CD8-positive, alpha-beta memory T cell (primary cell): ENCODE measurements around the gene PRXL2C. TPM values are rescaled to one million over a fixed set of nuclear protein-coding genes. Genes with fewer than 3 reads are reported as not detected.

ENCODE experiments used
- CTCF ChIA-PET: fragments of 350-600 bp; sonication (Branson Sonifier 250); formaldehyde crosslinking; loops from one replicate; lab custom pipeline; 2021; ENCODE audit warnings: antibody characterized with exemption; lab: Charles Lee
- POLR2A ChIA-PET: fragments of 350-600 bp; sonication (Branson Sonifier 250); formaldehyde crosslinking; loops from one replicate; lab custom pipeline; 2021; ENCODE audit warnings: antibody characterized with exemption; lab: Charles Lee
- DNase-seq, 5 donors: peaks; one replicate each; pipeline versions ENCODE4 v3.0.0 to v3.0.0-alpha.2; 2020 to 2022; ENCODE audit warnings: mixed read lengths in 1 of 5
- H3K27ac ChIP-seq: one replicate; pipeline ENCODE4 v1.7.0; 2013; ENCODE audit warnings: low read depth, mild to moderate bottlenecking, low read length, moderate library complexity
- H3K27me3 ChIP-seq: 2 replicates; pipeline ENCODE4 v1.7.0; 2013; ENCODE audit warnings: low read length, mild to moderate bottlenecking; ENCODE audit not compliant: insufficient read depth, poor library complexity, severe bottlenecking
- H3K36me3 ChIP-seq: 2 replicates; pipeline ENCODE4 v1.7.0; 2013; ENCODE audit warnings: mild to moderate bottlenecking, low read length, moderate library complexity; ENCODE audit not compliant: insufficient read depth
- H3K4me1 ChIP-seq: 2 replicates; pipeline ENCODE4 v1.7.0; 2013; ENCODE audit warnings: mild to moderate bottlenecking, low read length, moderate library complexity; ENCODE audit not compliant: insufficient read depth
- H3K4me3 ChIP-seq: 2 replicates; pipeline ENCODE4 v1.7.0; 2013; ENCODE audit warnings: mild to moderate bottlenecking, low read length
- H3K9me3 ChIP-seq: 2 replicates; pipeline ENCODE4 v1.7.0; 2013; ENCODE audit warnings: mild to moderate bottlenecking, low read length
- H3K27ac Mint-ChIP-seq, 8 donors: one replicate each; pipeline ENCODE4 v1.8.0; 2020 to 2021; ENCODE audit warnings: mixed read lengths in 8 of 8, mild to moderate bottlenecking in 6 of 8, inconsistent platforms in 3 of 8, moderate library complexity in 3 of 8
- H3K27me3 Mint-ChIP-seq, 2 donors: one replicate each; pipeline ENCODE4 v1.8.0; 2020 to 2021; ENCODE audit warnings: mixed read lengths in 2 of 2, mild to moderate bottlenecking in 1 of 2, moderate library complexity in 1 of 2
- H3K36me3 Mint-ChIP-seq, 3 donors: one replicate each; pipeline ENCODE4 v1.8.0; 2020 to 2021; ENCODE audit warnings: mixed read lengths in 3 of 3, inconsistent platforms in 1 of 3, mild to moderate bottlenecking in 1 of 3
- H3K4me1 Mint-ChIP-seq, 3 donors: one replicate each; pipeline ENCODE4 v1.8.0; 2020 to 2021; ENCODE audit warnings: mixed read lengths in 3 of 3, inconsistent platforms in 1 of 3, mild to moderate bottlenecking in 1 of 3
- H3K4me3 Mint-ChIP-seq, 7 donors: one replicate each; pipeline ENCODE4 v1.8.0; 2020 to 2021; ENCODE audit warnings: mixed read lengths in 7 of 7, mild to moderate bottlenecking in 6 of 7, moderate library complexity in 4 of 7, inconsistent platforms in 2 of 7
- H3K9me3 Mint-ChIP-seq, 5 donors: one replicate each; pipeline ENCODE4 v1.8.0; 2020 to 2022; ENCODE audit warnings: mixed read lengths in 5 of 5, mild to moderate bottlenecking in 3 of 5, moderate library complexity in 2 of 5, inconsistent platforms in 1 of 5
- polyA plus RNA-seq: library from polyadenylated mRNA; unstranded; fragments of 300-500 nt; fragmentation: Illumina TruSeq; gene quantifications from one replicate; pipeline ENCODE4 v1.2.3, GENCODE V29; 2021
- total RNA-seq, 2 experiments: library from RNA; stranded (reverse); gene quantifications; one replicate each; pipeline ENCODE4 v1.2.3, GENCODE V29; 2021

The PRXL2C gene
- total and polyA plus RNA-seq, 3 experiments from 2014 or later, result 9.3 to 15.2 (median 12.0) TPM

- Mint-ChIP-seq H3K4me3 (no peak overlapping the region), H3K36me3 (no peaks in the 10 kb centered on the region), H3K27ac (no peak overlapping the region), H3K9me3 (no peaks in the 10 kb centered on the region), H3K27me3 (peaks cover 9 to 19% of the 10 kb centered on the region in 2 donors), H3K4me1 (peaks cover 3 to 5% (median 5%) of the 10 kb centered on the region in 3 donors)
- Histone ChIP-seq H3K9me3 (no peaks in the 10 kb centered on the region), H3K27ac (no peak overlapping the region), H3K36me3 (no peaks in the 10 kb centered on the region), H3K4me1 (no peaks in the 10 kb centered on the region), H3K27me3 (no peaks in the 10 kb centered on the region), H3K4me3 (no peak overlapping the region)
- DNase-seq, result no peak
- ChIA-PET CTCF (no interaction called here), POLR2A (no interaction called here)
Measured at GRCh38 chr9:96661711-96662110, 6.6 kb upstream of the PRXL2C start.

DNA sequence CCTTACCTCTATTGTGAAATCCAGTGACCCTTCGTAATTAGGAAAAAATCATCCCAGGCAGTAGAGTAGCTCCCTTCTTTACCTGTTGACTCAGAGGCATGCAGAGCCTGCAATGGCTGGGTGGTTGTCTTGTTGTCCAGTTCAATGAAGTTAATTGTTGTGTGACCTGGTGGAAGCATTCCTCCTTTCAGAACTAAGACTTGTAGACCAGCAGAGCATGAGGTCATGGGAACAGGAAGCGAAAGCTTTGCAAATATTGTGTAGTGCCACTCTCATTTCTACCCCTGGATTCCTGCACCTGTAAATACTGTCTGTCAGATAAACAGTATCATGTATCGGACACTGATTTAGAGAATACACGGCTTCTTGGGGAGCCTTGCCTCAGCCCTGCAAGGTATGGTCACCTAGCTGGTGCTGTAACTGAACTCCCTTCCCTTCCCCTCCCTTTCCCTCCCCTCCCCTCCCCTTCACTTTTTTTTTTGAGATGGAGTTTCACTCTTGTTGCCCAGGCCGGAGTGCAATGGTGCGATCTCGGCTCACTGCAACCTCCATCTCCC is 5.7 kb upstream of the PRXL2C start:
- CTCF ChIA-PET, result no interaction called here

DNA sequence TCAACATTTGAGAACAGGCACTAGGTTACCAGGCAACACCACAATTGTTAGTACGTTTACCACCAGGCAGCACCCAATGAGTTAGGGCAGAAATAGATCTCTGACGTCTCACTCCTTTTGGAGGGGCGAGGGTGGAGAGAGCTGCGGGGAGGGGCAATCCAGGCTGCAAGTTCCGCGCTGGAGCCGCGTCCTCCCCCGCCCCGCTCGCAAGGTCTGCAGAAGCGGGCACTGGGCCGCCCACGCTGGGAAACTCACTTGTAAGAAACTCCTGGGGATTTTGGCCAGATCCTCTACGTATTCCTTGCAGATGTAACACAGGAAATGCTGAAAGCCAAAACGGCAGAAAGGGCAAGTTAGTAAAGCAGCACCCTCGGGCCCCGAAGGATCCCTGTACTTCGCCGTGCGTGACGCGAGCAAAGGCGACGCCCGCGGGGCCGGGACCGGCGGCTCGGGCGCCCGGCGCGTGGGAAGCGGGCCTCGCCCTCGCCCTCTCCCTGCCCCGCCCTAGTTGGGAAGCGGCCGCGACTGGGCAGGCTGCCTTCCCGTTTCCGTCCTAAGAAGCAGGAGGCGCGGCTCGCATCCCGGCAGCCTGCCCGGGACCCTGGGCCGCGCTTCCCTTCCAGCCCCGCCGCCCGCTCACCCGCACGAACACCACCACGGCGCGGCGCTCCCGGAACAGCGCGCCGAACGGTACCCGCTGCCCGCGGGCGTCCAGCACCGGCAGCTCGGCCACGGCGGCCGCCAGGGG is 493 bp downstream of the PRXL2C start:
- ChIA-PET CTCF (interaction anchor here (0.7 to 3.1 kb wide), 2 partner anchors 12 to 88 kb away, joined by 3 to 10 read pairs; no protein-coding TSS in a partner anchor), POLR2A (interaction anchor here (1.5 kb wide), 1 partner anchor 88 kb away, joined by 7 read pairs; no protein-coding TSS in a partner anchor)
- no peaks in the 10 kb centered on the region for H3K9me3 ChIP-seq
- H3K27me3 ChIP-seq, result no peaks in the 10 kb centered on the region
- H3K36me3 ChIP-seq, result peaks cover 4% of the 10 kb centered on the region
- peak; percentile 74 to 91 (median 88) for DNase-seq
- Mint-ChIP-seq H3K27ac (peak overlapping the region; percentile 94 to 99 (median 98)), H3K4me1 (peaks cover 21 to 30% (median 30%) of the 10 kb centered on the region in 3 donors), H3K36me3 (peaks cover 0 to 28% (median 8%) of the 10 kb centered on the region in 3 donors), H3K4me3 (peak overlapping the region; percentile 92 to 98 (median 95)), H3K27me3 (peaks cover 0 to 2% of the 10 kb centered on the region in 2 donors), H3K9me3 (no peaks in the 10 kb centered on the region)
- H3K27ac ChIP-seq, result peak overlapping the region; percentile 85
- peaks cover 8% of the 10 kb centered on the region for H3K4me1 ChIP-seq
- peak overlapping the region; percentile 61 for H3K4me3 ChIP-seq

More for the DNA sequence above, 5.7 kb upstream of the PRXL2C start:
- DNase-seq, result no peak
- Mint-ChIP-seq H3K4me1 (peaks cover 7 to 10% (median 10%) of the 10 kb centered on the region in 3 donors), H3K36me3 (no peaks in the 10 kb centered on the region), H3K4me3 (no peak overlapping the region), H3K27me3 (peaks cover 5 to 18% of the 10 kb centered on the region in 2 donors), H3K27ac (no peak overlapping the region), H3K9me3 (no peaks in the 10 kb centered on the region)
- Histone ChIP-seq H3K27me3 (no peaks in the 10 kb centered on the region), H3K36me3 (no peaks in the 10 kb centered on the region), H3K9me3 (no peaks in the 10 kb centered on the region), H3K4me1 (peaks cover 7% of the 10 kb centered on the region), H3K27ac (no peak overlapping the region), H3K4me3 (no peak overlapping the region)
- POLR2A ChIA-PET, result no interaction called here

DNA sequence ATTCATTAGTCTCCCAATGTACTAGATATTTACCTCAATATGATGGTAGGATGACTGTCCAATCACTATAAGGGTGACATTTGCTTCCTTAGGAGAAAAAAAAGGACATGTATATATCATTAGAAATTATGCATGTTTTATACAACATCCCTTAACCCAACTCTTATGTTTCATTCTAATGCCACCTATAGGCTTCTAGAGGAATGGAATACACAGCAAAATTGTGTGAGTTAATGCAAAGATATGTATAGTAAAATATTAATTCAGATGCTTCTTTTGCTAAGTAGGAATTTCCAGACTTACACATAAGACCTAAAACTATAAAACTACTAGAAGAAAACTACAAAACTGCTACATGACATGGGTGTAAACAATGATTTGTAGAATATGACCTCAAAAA is 3.5 kb downstream of the PRXL2C start:
- Mint-ChIP-seq H3K36me3 (peaks cover 6 to 50% (median 15%) of the 10 kb centered on the region in 3 donors), H3K4me3 (peak overlapping the region in 1 of 7 donors; percentile 54), H3K27ac (peak overlapping the region; percentile 32 to 98 (median 82)), H3K9me3 (no peaks in the 10 kb centered on the region), H3K27me3 (peaks cover 0 to 2% of the 10 kb centered on the region in 2 donors), H3K4me1 (peaks cover 17 to 25% (median 25%) of the 10 kb centered on the region in 3 donors)
- POLR2A ChIA-PET, result no interaction called here
- Histone ChIP-seq H3K4me3 (no peak overlapping the region), H3K27me3 (no peaks in the 10 kb centered on the region), H3K36me3 (peaks cover 5% of the 10 kb centered on the region), H3K4me1 (peaks cover 8% of the 10 kb centered on the region), H3K9me3 (no peaks in the 10 kb centered on the region), H3K27ac (no peak overlapping the region)
- CTCF ChIA-PET, result no interaction called here
- peak in 1 of 5 donors; percentile 20 for DNase-seq

DNA sequence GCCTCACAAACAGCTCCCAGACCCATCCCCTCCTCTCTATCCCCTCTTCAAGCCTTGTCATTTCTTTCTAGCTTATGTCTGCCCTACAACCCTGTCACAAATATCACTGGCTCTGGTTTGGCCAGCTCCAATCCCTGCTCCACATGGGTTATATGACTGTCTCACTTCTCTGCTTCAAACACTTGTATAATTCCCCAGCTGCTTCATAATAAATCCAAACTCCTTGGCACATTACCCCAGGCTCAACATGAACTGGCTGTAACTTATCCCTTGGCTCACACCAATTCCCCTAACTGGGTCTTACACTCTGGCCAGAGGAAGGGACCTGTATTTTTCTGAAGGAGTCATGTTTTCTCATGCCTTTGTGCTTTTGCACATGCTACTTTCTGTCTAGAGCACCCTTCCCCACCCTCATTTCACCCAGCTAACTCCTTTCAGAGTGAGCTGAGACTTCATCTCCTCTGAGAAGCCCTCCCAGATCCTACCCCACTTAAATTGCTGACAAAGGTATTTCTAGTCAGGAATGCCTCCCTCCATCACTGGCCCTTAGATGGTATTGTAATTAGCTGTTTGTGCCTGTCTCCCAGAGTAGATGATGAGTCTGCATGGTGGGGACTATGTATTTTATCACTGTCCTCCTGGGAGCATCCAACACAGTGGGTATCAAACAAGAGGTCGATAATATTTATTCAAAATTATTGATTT is 5.3 kb downstream of the PRXL2C start:
- H3K9me3 Mint-ChIP-seq, result no peaks in the 10 kb centered on the region
- no peak overlapping the region for H3K4me3 Mint-ChIP-seq
- no peak for DNase-seq
- H3K27ac Mint-ChIP-seq, result peak overlapping the region in 4 of 8 donors; percentile 32 to 79 (median 62)
- Histone ChIP-seq H3K27me3 (no peaks in the 10 kb centered on the region), H3K27ac (no peak overlapping the region), H3K4me3 (no peak overlapping the region), H3K9me3 (no peaks in the 10 kb centered on the region), H3K36me3 (peaks cover 5% of the 10 kb centered on the region), H3K4me1 (no peaks in the 10 kb centered on the region)
- H3K4me1 Mint-ChIP-seq, result peaks cover 8 to 14% (median 14%) of the 10 kb centered on the region in 3 donors
- peaks cover 0 to 2% of the 10 kb centered on the region in 2 donors for H3K27me3 Mint-ChIP-seq
- CTCF ChIA-PET, result no interaction called here
- H3K36me3 Mint-ChIP-seq, result peaks cover 9 to 62% (median 25%) of the 10 kb centered on the region in 3 donors
- POLR2A ChIA-PET, result no interaction called here

GRCh38 chr9:96646081-96646991 is 8.8 kb downstream of the PRXL2C start:
- peaks cover 9 to 69% (median 23%) of the 10 kb centered on the region in 3 donors for H3K36me3 Mint-ChIP-seq
- no peak overlapping the region for H3K27ac ChIP-seq
- H3K36me3 ChIP-seq, result peaks cover 7% of the 10 kb centered on the region
- no peak overlapping the region for H3K4me3 Mint-ChIP-seq
- POLR2A ChIA-PET, result no interaction called here
- H3K9me3 ChIP-seq, result no peaks in the 10 kb centered on the region
- no peaks in the 10 kb centered on the region for H3K27me3 ChIP-seq
- no peaks in the 10 kb centered on the region for H3K4me1 Mint-ChIP-seq
- H3K27ac Mint-ChIP-seq, result peak overlapping the region in 2 of 8 donors; percentile 21 to 56
- H3K9me3 Mint-ChIP-seq, result no peaks in the 10 kb centered on the region
- H3K27me3 Mint-ChIP-seq, result no peaks in the 10 kb centered on the region
- CTCF ChIA-PET, result no interaction called here
- no peak for DNase-seq
- no peaks in the 10 kb centered on the region for H3K4me1 ChIP-seq
- H3K4me3 ChIP-seq, result no peak overlapping the region

- no peaks in the 10 kb centered on the region for H3K27me3 ChIP-seq
- CTCF ChIA-PET, result interaction anchor here (0.7 kb wide), 1 partner anchor 498 kb away, joined by 3 read pairs; no protein-coding TSS in a partner anchor
- peaks cover 9 to 54% (median 15%) of the 10 kb centered on the region in 3 donors for H3K36me3 Mint-ChIP-seq
- no peaks in the 10 kb centered on the region for H3K27me3 Mint-ChIP-seq
- H3K4me3 Mint-ChIP-seq, result no peak overlapping the region
- no peak overlapping the region for H3K4me3 ChIP-seq
- H3K9me3 ChIP-seq, result no peaks in the 10 kb centered on the region
- no peaks in the 10 kb centered on the region for H3K4me1 Mint-ChIP-seq
- POLR2A ChIA-PET, result no interaction called here
- H3K4me1 ChIP-seq, result no peaks in the 10 kb centered on the region
- peak overlapping the region in 1 of 8 donors; percentile 33 for H3K27ac Mint-ChIP-seq
- peaks cover 3% of the 10 kb centered on the region for H3K36me3 ChIP-seq
- H3K27ac ChIP-seq, result no peak overlapping the region
- no peaks in the 10 kb centered on the region for H3K9me3 Mint-ChIP-seq
- DNase-seq, result no peak
Measured at GRCh38 chr9:96644137-96644536, 11.0 kb downstream of the PRXL2C start.
